ENCODE measurements around the gene ANKRD10. TPM values are rescaled to one million over a fixed set of nuclear protein-coding genes. Genes with fewer than 3 reads are reported as not detected.
A peak's percentile ranks its signal among the peaks of the same experiment; 100 is the strongest.

ANKRD10 gene
- total RNA-seq, 1 donor from 2014 or later = 134 TPM

DNA sequence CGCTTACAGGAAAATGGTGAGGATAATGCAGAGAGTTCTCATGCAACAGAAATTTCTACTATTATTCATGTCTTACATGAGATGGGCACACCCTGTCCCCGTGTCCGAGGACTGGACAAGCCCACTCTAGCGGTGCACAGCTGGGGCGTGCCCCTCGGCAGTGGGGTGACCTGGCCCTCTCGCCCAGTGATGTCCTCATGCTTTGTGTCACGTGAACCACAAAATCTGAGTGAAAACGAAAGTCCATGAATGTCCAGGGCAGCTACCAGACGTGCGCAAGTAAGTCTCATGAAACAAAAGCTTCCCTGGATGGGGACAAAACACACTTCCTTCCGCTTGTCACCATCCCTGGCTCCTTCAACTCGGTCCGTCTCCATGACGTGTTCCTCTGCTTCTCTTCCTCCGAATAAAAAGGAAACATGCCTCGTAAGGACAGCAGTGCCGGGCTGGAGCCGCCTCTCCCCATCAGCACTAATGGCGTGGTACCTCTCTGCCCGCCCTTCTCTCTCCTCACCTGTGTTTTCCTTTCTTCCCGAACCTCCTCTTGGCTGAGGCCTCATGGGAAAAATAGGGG lies 45.6 kb downstream of the ANKRD10 start:
- DNase-seq (no peak), ATAC-seq (peak; percentile 26)
- peak overlapping the region; percentile 43 for H3K4me3 ChIP-seq
- peak overlapping the region; percentile 90 for H3K27ac ChIP-seq
- no peaks in the 10 kb centered on the region for H3K9me3 ChIP-seq
- no peaks in the 10 kb centered on the region for H3K27me3 ChIP-seq
- no peaks in the 10 kb centered on the region for H3K36me3 ChIP-seq
- H3K4me1 ChIP-seq = peaks cover 18% of the 10 kb centered on the region
- TF ChIP-seq, protein P1, sequence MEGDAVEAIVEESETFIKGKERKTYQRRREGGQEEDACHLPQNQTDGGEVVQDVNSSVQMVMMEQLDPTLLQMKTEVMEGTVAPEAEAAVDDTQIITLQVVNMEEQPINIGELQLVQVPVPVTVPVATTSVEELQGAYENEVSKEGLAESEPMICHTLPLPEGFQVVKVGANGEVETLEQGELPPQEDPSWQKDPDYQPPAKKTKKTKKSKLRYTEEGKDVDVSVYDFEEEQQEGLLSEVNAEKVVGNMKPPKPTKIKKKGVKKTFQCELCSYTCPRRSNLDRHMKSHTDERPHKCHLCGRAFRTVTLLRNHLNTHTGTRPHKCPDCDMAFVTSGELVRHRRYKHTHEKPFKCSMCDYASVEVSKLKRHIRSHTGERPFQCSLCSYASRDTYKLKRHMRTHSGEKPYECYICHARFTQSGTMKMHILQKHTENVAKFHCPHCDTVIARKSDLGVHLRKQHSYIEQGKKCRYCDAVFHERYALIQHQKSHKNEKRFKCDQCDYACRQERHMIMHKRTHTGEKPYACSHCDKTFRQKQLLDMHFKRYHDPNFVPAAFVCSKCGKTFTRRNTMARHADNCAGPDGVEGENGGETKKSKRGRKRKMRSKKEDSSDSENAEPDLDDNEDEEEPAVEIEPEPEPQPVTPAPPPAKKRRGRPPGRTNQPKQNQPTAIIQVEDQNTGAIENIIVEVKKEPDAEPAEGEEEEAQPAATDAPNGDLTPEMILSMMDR (IDR thresholded peaks at IDR 0.05) = no peak
- intact Hi-C loops (cut with DNase I) = no loop called here

DNA sequence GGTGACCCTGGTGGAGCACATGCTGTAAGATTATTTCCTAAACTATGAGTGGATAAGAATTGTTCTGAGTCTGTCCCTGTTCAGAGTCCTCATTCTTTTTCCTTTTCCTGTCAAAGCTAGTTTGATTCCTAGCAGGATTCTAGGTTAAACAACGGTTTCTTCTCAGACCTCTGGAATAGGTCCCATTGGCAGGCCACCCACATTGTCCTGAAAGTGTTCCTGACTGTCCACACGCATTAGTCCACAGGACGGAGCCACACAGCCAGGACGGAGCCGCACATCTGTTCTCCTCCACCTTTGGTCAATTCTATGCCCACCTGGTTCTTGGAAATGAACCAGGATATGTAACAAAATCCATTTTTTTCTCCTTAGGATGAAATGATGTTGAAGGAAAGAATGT lies 46.1 kb downstream of the ANKRD10 start:
- H3K4me1 ChIP-seq = peaks cover 16% of the 10 kb centered on the region
- no peak for ATAC-seq
- no peaks in the 10 kb centered on the region for H3K27me3 ChIP-seq
- no peak overlapping the region for H3K4me3 ChIP-seq
- intact Hi-C loops (cut with DNase I) = no loop called here
- TF ChIP-seq, protein P1 (IDR thresholded peaks at IDR 0.05) = no peak
- no peak for DNase-seq
- H3K9me3 ChIP-seq = no peaks in the 10 kb centered on the region
- H3K36me3 ChIP-seq = no peaks in the 10 kb centered on the region
- H3K27ac ChIP-seq = peak overlapping the region; percentile 90

DNA sequence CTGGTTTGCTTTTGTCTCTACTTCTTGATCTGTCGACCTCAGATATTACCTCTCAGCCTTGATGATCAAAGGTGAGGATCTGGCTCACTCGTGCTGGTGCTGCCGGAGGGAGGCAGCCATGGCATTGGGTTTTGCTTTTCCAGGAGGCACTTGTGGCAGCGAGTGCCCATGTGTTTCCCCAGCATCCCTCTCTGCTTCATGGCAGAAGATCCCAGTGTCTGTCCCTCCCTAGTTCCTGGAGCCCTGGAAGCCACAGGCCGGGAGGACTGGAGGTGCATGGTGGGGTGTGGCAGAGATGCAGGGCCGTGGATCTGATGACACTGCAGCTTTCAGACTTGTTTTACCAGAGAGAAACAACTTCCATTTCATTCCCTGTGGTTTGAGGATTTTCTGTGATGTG lies 47.5 kb downstream of the ANKRD10 start:
- intact Hi-C loops (cut with DNase I) = no loop called here
- ATAC-seq = no peak

DNA sequence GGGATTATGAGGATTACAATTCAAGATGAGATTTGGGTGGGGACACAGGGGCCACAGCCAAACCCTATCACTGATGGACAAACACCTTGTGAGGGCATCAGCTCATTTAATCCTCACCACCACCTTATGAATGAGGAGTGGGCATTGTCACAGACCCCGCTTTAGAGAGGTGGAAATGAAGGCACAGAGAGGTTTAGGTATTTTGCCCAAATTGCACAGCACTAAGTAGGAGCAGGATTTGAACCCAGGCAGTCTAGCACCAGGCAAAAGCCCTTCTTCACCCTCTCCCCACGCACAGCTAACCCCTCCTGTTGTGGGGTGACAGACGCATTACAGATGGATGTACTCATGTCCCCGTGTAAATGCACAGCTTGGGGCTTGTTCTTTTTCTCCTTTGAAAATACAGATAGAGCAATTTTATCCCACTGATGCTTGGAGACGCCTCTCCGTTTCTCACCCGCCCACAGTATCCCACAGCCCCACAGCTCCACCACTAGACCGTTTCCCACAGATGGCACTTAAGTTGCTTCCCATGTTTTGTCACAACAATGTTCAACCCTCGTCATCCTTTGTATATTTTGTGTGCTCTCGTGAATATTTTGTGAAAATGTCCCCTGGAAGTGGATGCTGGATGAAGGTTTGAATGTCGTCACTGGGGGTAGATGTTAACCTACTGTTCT lies 48.2 kb downstream of the ANKRD10 start:
- no peaks in the 10 kb centered on the region for H3K9me3 ChIP-seq
- H3K27ac ChIP-seq = no peak overlapping the region
- H3K4me1 ChIP-seq = peaks cover 16% of the 10 kb centered on the region
- TF ChIP-seq, protein P1 (IDR thresholded peaks at IDR 0.05) = no peak
- ATAC-seq (no peak), DNase-seq (no peak)
- intact Hi-C loops (cut with DNase I) = no loop called here
- H3K27me3 ChIP-seq = no peaks in the 10 kb centered on the region
- H3K36me3 ChIP-seq = no peaks in the 10 kb centered on the region
- H3K4me3 ChIP-seq = no peak overlapping the region

More for the DNA sequence above, 47.5 kb downstream of the ANKRD10 start:
- Histone ChIP-seq H3K36me3 (no peaks in the 10 kb centered on the region), H3K4me1 (peaks cover 16% of the 10 kb centered on the region), H3K4me3 (no peak overlapping the region), H3K27me3 (no peaks in the 10 kb centered on the region), H3K9me3 (no peaks in the 10 kb centered on the region), H3K27ac (no peak overlapping the region)
- TF ChIP-seq, protein P1 (IDR thresholded peaks at IDR 0.05) = no peak
- DNase-seq = no peak

- H3K4me3 ChIP-seq = no peak overlapping the region
- ATAC-seq = no peak
- intact Hi-C loops (cut with DNase I) = no loop called here
- H3K9me3 ChIP-seq = no peaks in the 10 kb centered on the region
- no peak for DNase-seq
- H3K4me1 ChIP-seq = no peaks in the 10 kb centered on the region
- no peaks in the 10 kb centered on the region for H3K27me3 ChIP-seq
- TF ChIP-seq, protein P1 (IDR thresholded peaks at IDR 0.05) = no peak
- H3K36me3 ChIP-seq = no peaks in the 10 kb centered on the region
- no peak overlapping the region for H3K27ac ChIP-seq
Measured at GRCh38 chr13:110863685-110864084, 51.2 kb downstream of the ANKRD10 start.

Measured in upper lobe of right lung (tissue), 1 donor.